ENCODE data around the gene FAM3C. TPM values are rescaled to one million over a fixed set of nuclear protein-coding genes. Genes with fewer than 3 reads are reported as not detected.

Gene FAM3C
- total and polyA plus RNA-seq, 4 donors, result 16.5 to 32.3 (median 22.5) TPM

DNA sequence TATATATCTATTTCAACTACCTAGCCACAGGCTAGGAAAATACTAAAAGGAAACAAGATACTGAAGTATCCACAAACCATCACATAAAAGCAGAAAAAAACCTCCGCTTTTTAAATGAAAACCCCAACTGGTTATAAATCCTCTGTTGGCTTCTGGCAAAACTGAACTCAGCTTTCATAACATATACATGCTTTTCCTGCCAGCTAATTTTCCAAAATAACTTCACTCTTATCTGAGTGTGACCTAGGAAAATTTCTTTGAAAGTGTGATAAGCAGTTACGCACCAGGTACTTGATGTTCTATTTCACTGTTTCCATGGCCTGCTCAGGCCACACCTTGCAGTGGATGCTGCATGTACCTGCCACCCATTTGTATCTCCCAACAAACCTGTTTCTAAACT lies 11.8 kb downstream of the FAM3C start:
- Histone ChIP-seq H3K27ac (ENCODE audit: low read depth in 1 of 2, low read length in 2 of 2) (no peak overlapping the region), H3K36me3 (ENCODE audit: control insufficient read depth in 4 of 4, insufficient read depth in 3 of 4, low read depth in 1 of 4, low read length in 3 of 4) (peaks cover 0 to 1% (median under 1%) of the 10 kb centered on the region in 4 donors), H3K27me3 (ENCODE audit: control insufficient read depth in 4 of 4, insufficient read depth in 4 of 4, low read length in 3 of 4) (no peaks in the 10 kb centered on the region), H3K9ac (ENCODE audit: low read depth in 1 of 2, low read length in 2 of 2) (no peak overlapping the region), H3K4me1 (ENCODE audit: control insufficient read depth in 4 of 4, insufficient read depth in 4 of 4, low read length in 3 of 4) (peaks cover 0 to 6% (median 0%) of the 10 kb centered on the region in 4 donors), H3K4me3 (ENCODE audit: low read depth in 1 of 3, low read length in 3 of 3) (no peak overlapping the region), H3K9me3 (ENCODE audit: control insufficient read depth in 4 of 4, low read length in 3 of 4) (no peaks in the 10 kb centered on the region)
- TF ChIP-seq, protein P1, sequence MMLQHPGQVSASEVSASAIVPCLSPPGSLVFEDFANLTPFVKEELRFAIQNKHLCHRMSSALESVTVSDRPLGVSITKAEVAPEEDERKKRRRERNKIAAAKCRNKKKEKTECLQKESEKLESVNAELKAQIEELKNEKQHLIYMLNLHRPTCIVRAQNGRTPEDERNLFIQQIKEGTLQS (IDR thresholded peaks at IDR 0.05), result no peak
- no peak for TF ChIP-seq YY1 (IDR thresholded peaks at IDR 0.05)
- no peak for TF ChIP-seq RAD21 (IDR thresholded peaks at IDR 0.05)
- TF ChIP-seq HNF4A (conservative IDR thresholded peaks at IDR 0.05), result no peak
- TF ChIP-seq SP1 (IDR thresholded peaks at IDR 0.05), result no peak
- WGBS, result 78% methylated on average over 2 of the region's 2 CpGs
- no peak for DNase-seq (ENCODE audit: low spot score)

DNA sequence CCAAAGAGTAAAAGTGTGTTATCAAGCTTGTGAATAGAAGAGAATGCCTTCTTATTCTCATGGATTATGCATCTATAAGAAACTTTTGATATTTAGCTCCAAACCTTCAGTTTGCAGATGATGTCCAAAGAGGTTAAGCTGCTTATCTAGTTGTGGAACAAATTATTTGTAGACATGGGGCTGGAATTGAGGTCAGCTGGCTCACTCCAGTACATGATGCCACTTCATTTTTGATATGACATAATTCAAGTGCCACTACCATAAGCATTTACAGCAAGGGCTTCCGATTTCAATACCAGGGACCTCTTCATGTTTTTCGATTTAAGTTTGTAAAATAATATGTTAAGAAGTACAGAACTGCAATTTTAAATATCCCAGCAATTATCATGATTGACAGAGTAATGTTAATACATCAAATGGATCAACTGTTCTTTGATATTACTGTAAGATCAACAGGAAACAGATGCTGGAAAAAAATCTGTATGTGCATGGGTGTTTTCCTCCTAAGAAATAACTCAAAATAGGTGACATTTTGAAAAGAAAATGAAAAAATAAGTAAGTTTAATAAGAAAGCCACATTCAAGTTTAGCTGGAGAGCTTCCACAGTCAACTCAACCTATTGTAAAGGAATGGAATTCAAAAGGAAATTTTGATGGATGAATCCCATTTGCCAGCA lies 12.7 kb downstream of the FAM3C start:
- Histone ChIP-seq H3K27ac (ENCODE audit: low read depth in 1 of 2, low read length in 2 of 2) (no peak overlapping the region), H3K4me3 (ENCODE audit: low read depth in 1 of 3, low read length in 3 of 3) (no peak overlapping the region), H3K9me3 (ENCODE audit: control insufficient read depth in 4 of 4, low read length in 3 of 4) (no peaks in the 10 kb centered on the region), H3K4me1 (ENCODE audit: control insufficient read depth in 4 of 4, insufficient read depth in 4 of 4, low read length in 3 of 4) (peaks cover 0 to 6% (median 0%) of the 10 kb centered on the region in 4 donors), H3K27me3 (ENCODE audit: control insufficient read depth in 4 of 4, insufficient read depth in 4 of 4, low read length in 3 of 4) (no peaks in the 10 kb centered on the region), H3K36me3 (ENCODE audit: control insufficient read depth in 4 of 4, insufficient read depth in 3 of 4, low read depth in 1 of 4, low read length in 3 of 4) (peaks cover 0 to 2% (median under 1%) of the 10 kb centered on the region in 4 donors), H3K9ac (ENCODE audit: low read depth in 1 of 2, low read length in 2 of 2) (no peak overlapping the region)
- no peak for TF ChIP-seq JUND (IDR thresholded peaks at IDR 0.05)
- no peak for TF ChIP-seq NR2F2 (IDR thresholded peaks at IDR 0.05)
- no peak for TF ChIP-seq GABPA (IDR thresholded peaks at IDR 0.05 in 1 of 2, conservative IDR thresholded peaks at IDR 0.05 in 1 of 2)
- TF ChIP-seq FOXA2 (IDR thresholded peaks at IDR 0.05), result no peak
- TF ChIP-seq, protein P2, sequence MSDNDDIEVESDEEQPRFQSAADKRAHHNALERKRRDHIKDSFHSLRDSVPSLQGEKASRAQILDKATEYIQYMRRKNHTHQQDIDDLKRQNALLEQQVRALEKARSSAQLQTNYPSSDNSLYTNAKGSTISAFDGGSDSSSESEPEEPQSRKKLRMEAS (IDR thresholded peaks at IDR 0.05), result no peak
- TF ChIP-seq, protein P1 (IDR thresholded peaks at IDR 0.05), result no peak
- TF ChIP-seq, protein P3, sequence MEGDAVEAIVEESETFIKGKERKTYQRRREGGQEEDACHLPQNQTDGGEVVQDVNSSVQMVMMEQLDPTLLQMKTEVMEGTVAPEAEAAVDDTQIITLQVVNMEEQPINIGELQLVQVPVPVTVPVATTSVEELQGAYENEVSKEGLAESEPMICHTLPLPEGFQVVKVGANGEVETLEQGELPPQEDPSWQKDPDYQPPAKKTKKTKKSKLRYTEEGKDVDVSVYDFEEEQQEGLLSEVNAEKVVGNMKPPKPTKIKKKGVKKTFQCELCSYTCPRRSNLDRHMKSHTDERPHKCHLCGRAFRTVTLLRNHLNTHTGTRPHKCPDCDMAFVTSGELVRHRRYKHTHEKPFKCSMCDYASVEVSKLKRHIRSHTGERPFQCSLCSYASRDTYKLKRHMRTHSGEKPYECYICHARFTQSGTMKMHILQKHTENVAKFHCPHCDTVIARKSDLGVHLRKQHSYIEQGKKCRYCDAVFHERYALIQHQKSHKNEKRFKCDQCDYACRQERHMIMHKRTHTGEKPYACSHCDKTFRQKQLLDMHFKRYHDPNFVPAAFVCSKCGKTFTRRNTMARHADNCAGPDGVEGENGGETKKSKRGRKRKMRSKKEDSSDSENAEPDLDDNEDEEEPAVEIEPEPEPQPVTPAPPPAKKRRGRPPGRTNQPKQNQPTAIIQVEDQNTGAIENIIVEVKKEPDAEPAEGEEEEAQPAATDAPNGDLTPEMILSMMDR (IDR thresholded peaks at IDR 0.05; ENCODE audit: low read depth, low read length, missing input control), result no peak
- no peak for TF ChIP-seq RXRA (IDR thresholded peaks at IDR 0.05)
- TF ChIP-seq YY1 (IDR thresholded peaks at IDR 0.05), result no peak
- TF ChIP-seq TAF1 (conservative IDR thresholded peaks at IDR 0.05), result no peak
- no peak for TF ChIP-seq HNF4A (conservative IDR thresholded peaks at IDR 0.05)
- TF ChIP-seq RAD21 (IDR thresholded peaks at IDR 0.05), result no peak
- no peak for TF ChIP-seq EGR1 (IDR thresholded peaks at IDR 0.05; ENCODE audit: low read depth in 2 of 2)
- TF ChIP-seq, protein P4, sequence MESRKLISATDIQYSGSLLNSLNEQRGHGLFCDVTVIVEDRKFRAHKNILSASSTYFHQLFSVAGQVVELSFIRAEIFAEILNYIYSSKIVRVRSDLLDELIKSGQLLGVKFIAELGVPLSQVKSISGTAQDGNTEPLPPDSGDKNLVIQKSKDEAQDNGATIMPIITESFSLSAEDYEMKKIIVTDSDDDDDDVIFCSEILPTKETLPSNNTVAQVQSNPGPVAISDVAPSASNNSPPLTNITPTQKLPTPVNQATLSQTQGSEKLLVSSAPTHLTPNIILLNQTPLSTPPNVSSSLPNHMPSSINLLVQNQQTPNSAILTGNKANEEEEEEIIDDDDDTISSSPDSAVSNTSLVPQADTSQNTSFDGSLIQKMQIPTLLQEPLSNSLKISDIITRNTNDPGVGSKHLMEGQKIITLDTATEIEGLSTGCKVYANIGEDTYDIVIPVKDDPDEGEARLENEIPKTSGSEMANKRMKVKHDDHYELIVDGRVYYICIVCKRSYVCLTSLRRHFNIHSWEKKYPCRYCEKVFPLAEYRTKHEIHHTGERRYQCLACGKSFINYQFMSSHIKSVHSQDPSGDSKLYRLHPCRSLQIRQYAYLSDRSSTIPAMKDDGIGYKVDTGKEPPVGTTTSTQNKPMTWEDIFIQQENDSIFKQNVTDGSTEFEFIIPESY (IDR thresholded peaks at IDR 0.05), result no peak
- no peak for TF ChIP-seq SP1 (IDR thresholded peaks at IDR 0.05)
- TF ChIP-seq, protein P5, sequence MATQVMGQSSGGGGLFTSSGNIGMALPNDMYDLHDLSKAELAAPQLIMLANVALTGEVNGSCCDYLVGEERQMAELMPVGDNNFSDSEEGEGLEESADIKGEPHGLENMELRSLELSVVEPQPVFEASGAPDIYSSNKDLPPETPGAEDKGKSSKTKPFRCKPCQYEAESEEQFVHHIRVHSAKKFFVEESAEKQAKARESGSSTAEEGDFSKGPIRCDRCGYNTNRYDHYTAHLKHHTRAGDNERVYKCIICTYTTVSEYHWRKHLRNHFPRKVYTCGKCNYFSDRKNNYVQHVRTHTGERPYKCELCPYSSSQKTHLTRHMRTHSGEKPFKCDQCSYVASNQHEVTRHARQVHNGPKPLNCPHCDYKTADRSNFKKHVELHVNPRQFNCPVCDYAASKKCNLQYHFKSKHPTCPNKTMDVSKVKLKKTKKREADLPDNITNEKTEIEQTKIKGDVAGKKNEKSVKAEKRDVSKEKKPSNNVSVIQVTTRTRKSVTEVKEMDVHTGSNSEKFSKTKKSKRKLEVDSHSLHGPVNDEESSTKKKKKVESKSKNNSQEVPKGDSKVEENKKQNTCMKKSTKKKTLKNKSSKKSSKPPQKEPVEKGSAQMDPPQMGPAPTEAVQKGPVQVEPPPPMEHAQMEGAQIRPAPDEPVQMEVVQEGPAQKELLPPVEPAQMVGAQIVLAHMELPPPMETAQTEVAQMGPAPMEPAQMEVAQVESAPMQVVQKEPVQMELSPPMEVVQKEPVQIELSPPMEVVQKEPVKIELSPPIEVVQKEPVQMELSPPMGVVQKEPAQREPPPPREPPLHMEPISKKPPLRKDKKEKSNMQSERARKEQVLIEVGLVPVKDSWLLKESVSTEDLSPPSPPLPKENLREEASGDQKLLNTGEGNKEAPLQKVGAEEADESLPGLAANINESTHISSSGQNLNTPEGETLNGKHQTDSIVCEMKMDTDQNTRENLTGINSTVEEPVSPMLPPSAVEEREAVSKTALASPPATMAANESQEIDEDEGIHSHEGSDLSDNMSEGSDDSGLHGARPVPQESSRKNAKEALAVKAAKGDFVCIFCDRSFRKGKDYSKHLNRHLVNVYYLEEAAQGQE (IDR thresholded peaks at IDR 0.05), result no peak
- TF ChIP-seq FOXA1 (IDR thresholded peaks at IDR 0.05), result no peak
- no peak for TF ChIP-seq HNF4G (IDR thresholded peaks at IDR 0.05)
- 86% methylated on average over 2 of the region's 2 CpGs for WGBS
- no peak for DNase-seq (ENCODE audit: low spot score)
